Measurements from ENCODE around the gene PRKAR1A. TPM values are rescaled to one million over a fixed set of nuclear protein-coding genes. Genes with fewer than 3 reads are reported as not detected.

The PRKAR1A gene
- polyA plus RNA-seq, 3 donors from 2014 or later: 275 to 458 (median 320) TPM

- Mint-ChIP-seq H3K27ac (peak overlapping the region in 5 of 6 donors; percentile 12 to 62 (median 54)), H3K9me3 (no peaks in the 10 kb centered on the region)
- DNase-seq: no peak
Measured at GRCh38 chr17:68497885-68498319, 14.3 kb upstream of the PRKAR1A start.

DNA sequence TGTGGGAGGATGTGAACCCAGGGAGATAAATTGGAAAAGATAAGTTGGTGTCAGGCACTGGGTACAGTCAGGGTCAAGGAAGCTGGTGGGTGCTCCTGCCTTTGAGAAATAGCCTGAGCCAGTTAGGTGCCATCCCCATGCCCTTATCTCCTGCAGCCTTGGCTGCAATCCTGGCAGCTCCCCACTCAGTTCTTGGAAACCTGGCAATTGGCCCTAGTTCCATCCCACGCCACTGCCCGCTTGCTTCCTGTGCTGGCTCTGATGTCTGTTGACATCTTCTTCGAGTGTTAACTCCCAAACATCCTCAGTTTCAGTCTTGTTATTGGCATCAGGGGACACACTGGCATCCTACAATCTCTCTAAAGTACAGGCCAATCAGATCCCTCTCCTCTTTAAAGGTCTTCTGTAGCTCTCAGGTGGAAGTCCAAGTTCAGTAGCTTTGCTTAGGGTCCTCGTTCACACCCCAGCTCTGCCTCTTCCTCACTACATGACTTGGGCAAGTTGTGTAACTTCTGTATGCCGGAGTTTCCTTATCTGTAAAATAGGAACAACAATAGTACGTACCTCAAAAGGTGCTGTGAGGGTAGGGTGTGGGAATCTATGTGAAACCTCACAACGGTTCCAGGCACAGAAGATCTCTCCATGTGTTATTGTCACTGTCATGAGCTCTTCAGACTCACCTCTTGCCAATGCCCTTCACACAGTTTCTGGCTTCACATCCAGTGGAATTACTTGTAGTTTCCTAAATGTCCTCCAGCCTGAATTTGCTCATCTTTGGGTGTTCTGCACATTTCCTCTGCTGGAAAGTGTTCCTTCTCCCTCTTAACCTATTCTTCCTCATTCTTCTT lies 13.5 kb upstream of the PRKAR1A start:
- Mint-ChIP-seq H3K4me3 (peak overlapping the region in 1 of 5 donors; percentile 50), H3K27me3 (ENCODE audit: low read depth in 3 of 3) (peaks cover 4 to 11% (median 9%) of the 10 kb centered on the region in 3 donors), H3K36me3 (peaks cover 0 to 8% (median 0%) of the 10 kb centered on the region in 3 donors), H3K9me3 (no peaks in the 10 kb centered on the region), H3K27ac (peak overlapping the region; percentile 10 to 82 (median 38)), H3K4me1 (peaks cover 10 to 20% of the 10 kb centered on the region in 2 donors)
- DNase-seq: no peak

More at GRCh38 chr17:68497885-68498319, 14.3 kb upstream of the PRKAR1A start:
- Mint-ChIP-seq H3K27me3 (ENCODE audit: low read depth in 3 of 3) (peaks cover 4 to 11% (median 9%) of the 10 kb centered on the region in 3 donors), H3K36me3 (peaks cover 0 to 8% (median 0%) of the 10 kb centered on the region in 3 donors), H3K4me1 (peaks cover 10 to 20% of the 10 kb centered on the region in 2 donors), H3K4me3 (peak overlapping the region in 3 of 5 donors; percentile 3 to 50 (median 8))

- Mint-ChIP-seq H3K4me3 (no peak overlapping the region), H3K27me3 (ENCODE audit: low read depth in 3 of 3) (peaks cover 4 to 11% (median 9%) of the 10 kb centered on the region in 3 donors), H3K27ac (no peak overlapping the region), H3K36me3 (peaks cover 0 to 8% (median 0%) of the 10 kb centered on the region in 3 donors), H3K4me1 (peaks cover 10 to 20% of the 10 kb centered on the region in 2 donors), H3K9me3 (no peaks in the 10 kb centered on the region)
- DNase-seq: no peak
Measured at GRCh38 chr17:68499587-68499986, 12.6 kb upstream of the PRKAR1A start.

DNA sequence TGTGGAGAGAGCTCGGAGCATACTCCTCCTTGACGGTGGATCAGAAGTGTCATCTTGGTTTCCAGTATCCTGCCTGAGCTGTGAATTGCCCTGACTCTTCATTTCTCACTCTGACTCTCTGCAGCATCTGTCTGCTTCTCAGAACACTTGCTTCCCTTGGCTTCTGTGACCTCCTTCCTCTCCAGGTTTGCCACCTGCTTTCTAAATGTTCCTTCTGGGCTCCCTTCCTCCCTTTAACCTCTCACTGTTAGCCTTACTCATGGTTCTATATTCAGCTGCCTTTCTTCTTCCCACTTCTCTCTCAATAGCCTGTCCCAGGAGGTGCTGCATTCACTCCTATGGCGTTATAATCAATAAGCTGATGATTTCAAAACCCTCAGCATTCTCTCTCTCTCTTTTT lies 11.2 kb upstream of the PRKAR1A start:
- H3K27ac Mint-ChIP-seq: peak overlapping the region in 2 of 6 donors; percentile 26 to 31
- H3K4me1 Mint-ChIP-seq: peaks cover 10 to 20% of the 10 kb centered on the region in 2 donors
- H3K4me3 Mint-ChIP-seq: no peak overlapping the region
- peaks cover 0 to 8% (median 0%) of the 10 kb centered on the region in 3 donors for H3K36me3 Mint-ChIP-seq
- H3K9me3 Mint-ChIP-seq: no peaks in the 10 kb centered on the region
- no peak for DNase-seq
- peaks cover 3 to 6% (median 5%) of the 10 kb centered on the region in 3 donors for H3K27me3 Mint-ChIP-seq (ENCODE audit: low read depth in 3 of 3)

DNA sequence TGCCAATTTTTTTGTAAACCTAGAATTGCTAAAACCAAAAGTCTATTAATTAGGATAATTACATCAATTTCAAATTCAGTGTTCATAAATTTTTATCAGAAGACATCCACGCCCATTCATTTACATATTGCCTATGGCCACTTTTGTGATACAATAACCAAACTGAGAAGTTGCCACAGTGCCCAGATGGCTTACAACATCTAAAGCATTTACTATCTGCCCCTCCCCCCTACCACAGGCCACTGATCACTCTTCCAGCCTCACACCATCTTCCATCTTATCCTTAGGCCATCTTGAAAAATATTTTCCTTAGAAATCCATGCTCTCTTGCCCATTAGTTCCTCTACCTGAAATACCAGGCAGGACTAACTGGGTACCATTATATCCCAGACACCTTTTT lies 6.3 kb upstream of the PRKAR1A start:
- no peak for DNase-seq
- Mint-ChIP-seq H3K36me3 (peaks cover 0 to 3% (median 0%) of the 10 kb centered on the region in 3 donors), H3K27me3 (ENCODE audit: low read depth in 3 of 3) (peaks cover 4 to 9% (median 6%) of the 10 kb centered on the region in 3 donors), H3K4me1 (peaks cover 28 to 40% of the 10 kb centered on the region in 2 donors), H3K27ac (peak overlapping the region in 2 of 6 donors; percentile 38 to 80), H3K4me3 (no peak overlapping the region), H3K9me3 (no peaks in the 10 kb centered on the region)

GRCh38 chr17:68507576-68507975 lies 4.7 kb upstream of the PRKAR1A start:
- peak overlapping the region in 2 of 6 donors; percentile 73 to 99 for H3K27ac Mint-ChIP-seq
- H3K4me1 Mint-ChIP-seq: peaks cover 38 to 46% of the 10 kb centered on the region in 2 donors
- DNase-seq: no peak

DNA sequence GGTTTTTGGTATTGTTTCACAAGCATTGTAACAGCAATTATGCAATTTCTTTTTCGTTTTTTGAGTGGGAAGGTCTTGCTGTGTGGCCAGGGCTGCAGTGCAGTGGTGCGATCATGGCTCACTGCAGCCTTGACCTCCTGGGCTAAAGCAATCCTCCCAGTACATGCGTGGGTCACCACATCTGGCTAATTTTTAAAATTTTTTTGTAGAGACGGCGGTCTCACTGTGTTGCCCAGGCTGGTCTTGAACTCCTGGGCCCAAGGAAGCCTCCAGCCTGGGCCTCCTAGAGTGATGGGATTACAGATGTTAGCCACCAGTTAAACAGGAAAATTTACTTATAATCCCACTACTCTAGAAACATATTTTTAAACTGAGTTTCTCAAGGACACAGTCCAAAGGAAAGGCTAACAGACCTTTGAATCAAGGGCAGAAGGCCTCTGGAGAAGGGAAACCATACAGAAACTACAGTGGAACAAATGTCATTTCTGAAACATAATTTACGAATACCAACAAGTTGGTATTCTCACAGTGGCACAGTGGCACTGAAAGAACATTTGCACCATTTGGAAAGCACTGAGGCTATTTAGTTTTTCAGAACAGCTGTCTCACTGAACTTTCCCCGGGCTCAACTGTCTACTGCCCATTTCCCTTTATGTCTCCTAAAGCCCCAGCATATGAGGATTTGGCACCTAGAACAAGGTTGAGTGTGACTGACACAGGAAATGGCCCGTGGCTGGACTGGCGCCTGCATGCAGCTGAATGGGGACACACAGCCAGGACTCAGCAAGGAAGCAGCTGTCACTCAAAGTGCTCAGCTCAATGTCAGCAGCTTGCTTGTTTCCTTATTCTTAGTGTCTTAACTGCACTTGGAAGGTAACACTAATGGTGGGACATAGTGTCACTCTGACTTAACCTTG lies 2.8 kb upstream of the PRKAR1A start:
- H3K27ac Mint-ChIP-seq: peak overlapping the region; percentile 84 to 99 (median 92)
- peaks cover 0 to 2% (median 0%) of the 10 kb centered on the region in 6 donors for H3K9me3 Mint-ChIP-seq
- peaks cover 18 to 32% (median 28%) of the 10 kb centered on the region in 3 donors for H3K27me3 Mint-ChIP-seq (ENCODE audit: low read depth in 3 of 3)
- DNase-seq: peak; percentile 60 to 68 (median 66)
- H3K36me3 Mint-ChIP-seq: no peaks in the 10 kb centered on the region
- H3K4me3 Mint-ChIP-seq: peak overlapping the region in 4 of 5 donors; percentile 6 to 77 (median 60)
- H3K4me1 Mint-ChIP-seq: peaks cover 54 to 62% of the 10 kb centered on the region in 2 donors

More at GRCh38 chr17:68507576-68507975, 4.7 kb upstream of the PRKAR1A start:
- Mint-ChIP-seq H3K36me3 (no peaks in the 10 kb centered on the region), H3K9me3 (no peaks in the 10 kb centered on the region), H3K4me3 (no peak overlapping the region), H3K27me3 (ENCODE audit: low read depth in 3 of 3) (peaks cover 14 to 18% (median 15%) of the 10 kb centered on the region in 3 donors)

GRCh38 chr17:68511254-68511670 lies 968 bp upstream of the PRKAR1A start:
- H3K27me3 Mint-ChIP-seq (ENCODE audit: low read depth in 3 of 3): peaks cover 18 to 32% (median 28%) of the 10 kb centered on the region in 3 donors

GRCh38 chr17:68511671-68512246 lies 471 bp upstream of the PRKAR1A start:
- peak in 2 of 3 donors; percentile 77 to 78 for DNase-seq
- peaks cover 3 to 9% (median 7%) of the 10 kb centered on the region in 3 donors for H3K36me3 Mint-ChIP-seq
- H3K9me3 Mint-ChIP-seq: peaks cover 0 to 2% (median 0%) of the 10 kb centered on the region in 6 donors
- peaks cover 18 to 32% (median 28%) of the 10 kb centered on the region in 3 donors for H3K27me3 Mint-ChIP-seq (ENCODE audit: low read depth in 3 of 3)
- H3K27ac Mint-ChIP-seq: peak overlapping the region; percentile 99 to 100 (median 100)
- peaks cover 69 to 85% of the 10 kb centered on the region in 2 donors for H3K4me1 Mint-ChIP-seq
- H3K4me3 Mint-ChIP-seq: peak overlapping the region; percentile 95 to 100 (median 97)

More at GRCh38 chr17:68511254-68511670, 968 bp upstream of the PRKAR1A start:
- Mint-ChIP-seq H3K4me1 (peaks cover 67 to 80% of the 10 kb centered on the region in 2 donors), H3K27ac (peak overlapping the region; percentile 90 to 99 (median 96)), H3K4me3 (peak overlapping the region; percentile 77 to 86 (median 84)), H3K36me3 (peaks cover 3 to 7% (median 5%) of the 10 kb centered on the region in 3 donors), H3K9me3 (peaks cover 0 to 2% (median 0%) of the 10 kb centered on the region in 6 donors)
- no peak for DNase-seq

GRCh38 chr17:68512960-68513474 lies 787 bp downstream of the PRKAR1A start:
- Mint-ChIP-seq H3K4me3 (peak overlapping the region; percentile 96 to 100 (median 99)), H3K36me3 (peaks cover 6 to 18% (median 12%) of the 10 kb centered on the region in 3 donors), H3K27ac (peak overlapping the region; percentile 97 to 100 (median 100)), H3K9me3 (peaks cover 0 to 2% (median 0%) of the 10 kb centered on the region in 6 donors), H3K27me3 (ENCODE audit: low read depth in 3 of 3) (peaks cover 18 to 32% (median 28%) of the 10 kb centered on the region in 3 donors), H3K4me1 (peaks cover 66 to 87% of the 10 kb centered on the region in 2 donors)
- DNase-seq: no peak

- Mint-ChIP-seq H3K4me3 (peak overlapping the region; percentile 96 to 100 (median 99)), H3K27me3 (ENCODE audit: low read depth in 3 of 3) (peaks cover 18 to 32% (median 28%) of the 10 kb centered on the region in 3 donors), H3K36me3 (peaks cover 8 to 22% (median 12%) of the 10 kb centered on the region in 3 donors), H3K27ac (peak overlapping the region; percentile 97 to 100 (median 100)), H3K9me3 (peaks cover 0 to 2% (median 0%) of the 10 kb centered on the region in 6 donors), H3K4me1 (peaks cover 68 to 84% of the 10 kb centered on the region in 2 donors)
- no peak for DNase-seq
Measured at GRCh38 chr17:68513932-68514331, 1.7 kb downstream of the PRKAR1A start.
